K562 (cell line): Measurements from ENCODE around the gene NOS1. TPM values are rescaled to one million over a fixed set of nuclear protein-coding genes. Genes with fewer than 3 reads are reported as not detected.
A peak's percentile ranks its signal among the peaks of the same experiment; 100 is the strongest.

ENCODE experiments used
- ATAC-seq: fragments of 200-7000 bp; cut with Tn5 transposase; 3 replicates; pipeline ENCODE4 v1.9.1; 2020; ENCODE audit warnings: moderate library complexity
- BruUV-seq: library from RNA; stranded (reverse); fragments of 400-500 nt; replicated peaks from 2 replicates; lab custom pipeline; 2021; lab: Mats Ljungman, UMichigan
- CTCF ChIA-PET: fragments of 300-600 bp; formaldehyde crosslinking; extraction: SDS; loops from one replicate; lab custom pipeline; 2021; ENCODE audit warnings: low intra/inter-chr PET ratio; lab: Yijun Ruan, JAX
- POLR2A ChIA-PET: fragments of 300-600, 350-650 bp; sonication (Branson Sonifier 250); formaldehyde crosslinking; extraction: SDS; loops from one replicate; lab custom pipeline; 2021; ENCODE audit warnings: antibody characterized with exemption, inconsistent platforms; lab: Yijun Ruan, JAX
- DNase-seq, 4 experiments: peaks; one replicate each; pipeline versions ENCODE4 v3.0.0 to v3.0.0-alpha.2; 2011 to 2018; ENCODE audit warnings: low spot score in 3 of 4, mixed read lengths in 3 of 4; ENCODE audit errors: extremely low read depth in 1 of 4
- FAIRE-seq: peaks from 2 replicates; lab custom pipeline; 2011; peaks lifted over from hg19 to GRCh38; lab: Jason Lieb, UNC
- H2AFZ ChIP-seq: 2 replicates; pipeline ENCODE4 v1.6.0; 2011; ENCODE audit warnings: low read depth, low read length, control low read depth, inconsistent platforms
- H3K27ac ChIP-seq: fragments of 200-600 bp; 3 replicates; pipeline ENCODE4 v1.8.0; 2011; ENCODE audit warnings: low read depth, mild to moderate bottlenecking, control low read depth, inconsistent platforms, low read length, moderate library complexity, mixed read lengths; ENCODE audit errors: extremely low read depth
- H3K27me3 ChIP-seq, 2 experiments: fragments of 300-600 bp in 1 of 2; 2 replicates in 1 of 2; 3 replicates in 1 of 2; pipeline versions ENCODE4 v1.6.0 to v1.8.0; 2011; ENCODE audit warnings: inconsistent platforms in 2 of 2, low read length in 2 of 2, mild to moderate bottlenecking in 1 of 2, mixed read lengths in 1 of 2, moderate library complexity in 1 of 2; ENCODE audit not compliant: control insufficient read depth in 2 of 2, insufficient read depth in 2 of 2
- H3K36me3 ChIP-seq: fragments of 300-600 bp; 3 replicates; pipeline ENCODE4 v1.8.0; 2011; ENCODE audit warnings: mild to moderate bottlenecking, low read length, inconsistent platforms; ENCODE audit not compliant: control insufficient read depth, insufficient read depth
- H3K4me1 ChIP-seq, 2 experiments: fragments of 200-600 bp in 1 of 2; replicated peaks in 1 of 2; 2 replicates in 1 of 2; 3 replicates in 1 of 2; pipeline versions ENCODE4 v1.5.1 to v1.8.0; 2011; ENCODE audit warnings: inconsistent platforms in 2 of 2, low read length in 2 of 2, mild to moderate bottlenecking in 1 of 2, mixed read lengths in 1 of 2, moderate library complexity in 1 of 2; ENCODE audit not compliant: control insufficient read depth in 2 of 2, insufficient read depth in 2 of 2
- H3K4me2 ChIP-seq: 2 replicates; pipeline ENCODE4 v1.6.1; 2011; ENCODE audit warnings: low read length, control low read depth, inconsistent platforms, mixed read lengths; ENCODE audit not compliant: insufficient read depth
- H3K4me3 ChIP-seq: fragments of 200-600 bp; sonication (generic), shearing (Covaris generic); 2 replicates; pipeline ENCODE4 v1.5.1; 2016; ENCODE audit warnings: control low read depth, inconsistent platforms
- H3K79me2 ChIP-seq: fragments of 200-600 bp; 3 replicates; pipeline ENCODE4 v1.8.0; 2011; ENCODE audit warnings: low read length, inconsistent platforms; ENCODE audit not compliant: control insufficient read depth, insufficient read depth
- H3K9ac ChIP-seq, 2 experiments: 2 replicates each; pipeline versions ENCODE4 v1.6.0 to v1.6.1; 2011; ENCODE audit warnings: low read depth in 2 of 2, low read length in 2 of 2, control low read depth in 1 of 2, inconsistent platforms in 1 of 2, mild to moderate bottlenecking in 1 of 2, mixed read lengths in 1 of 2; ENCODE audit not compliant: insufficient read depth in 1 of 2
- H3K9me1 ChIP-seq: one replicate; pipeline ENCODE4 v1.6.0; 2011; ENCODE audit warnings: inconsistent platforms, mild to moderate bottlenecking, low read length, moderate library complexity; ENCODE audit not compliant: control insufficient read depth, insufficient read depth
- H3K9me3 ChIP-seq: replicated peaks from 2 replicates; pipeline ENCODE4 v1.5.1; 2011; ENCODE audit warnings: low read depth, low read length, inconsistent platforms; ENCODE audit not compliant: control insufficient read depth, insufficient read depth
- H4K20me1 ChIP-seq: replicated peaks from 2 replicates; pipeline ENCODE4 v1.6.1; 2011; ENCODE audit warnings: low read length, inconsistent platforms, mixed read lengths; ENCODE audit not compliant: control insufficient read depth, insufficient read depth
- CCAR2 ChIP-seq: fragments of 200-400 bp; formaldehyde crosslinking; IDR thresholded peaks from 2 replicates; pipeline ENCODE4 v1.6.1; 2017; ENCODE audit warnings: mild to moderate bottlenecking, low read depth, low read length
- FOXM1 ChIP-seq, 2 experiments: fragments of 450-650 bp in 1 of 2; sonication (generic) in 1 of 2; formaldehyde crosslinking in 1 of 2; IDR thresholded peaks; 2 replicates each; pipeline versions ENCODE4 v1.6.1 to v1.9.0; 2017 to 2022; ENCODE audit warnings: low read depth in 2 of 2, mild to moderate bottlenecking in 2 of 2, missing genetic modification reagents in 1 of 2, moderate library complexity in 1 of 2
- JUND ChIP-seq, 2 experiments: IDR thresholded peaks; 2 replicates in 1 of 2; 3 replicates in 1 of 2; pipeline ENCODE4 v1.6.1; 2011; ENCODE audit warnings: borderline replicate concordance in 2 of 2, low read depth in 2 of 2, low read length in 2 of 2, improper control_type of control experiment in 1 of 2, missing biosample characterization in 1 of 2, missing genetic modification characterization in 1 of 2, missing genetic modification reagents in 1 of 2
- MEF2D ChIP-seq: conservative IDR thresholded peaks from 2 replicates; pipeline ENCODE4 v1.6.1; 2016; ENCODE audit warnings: low read depth, missing genetic modification characterization, missing compliant biosample characterization
- MEIS2 ChIP-seq: fragments of 450-650 bp; IDR thresholded peaks from 2 replicates; pipeline ENCODE4 v1.6.1; 2014; ENCODE audit warnings: mild to moderate bottlenecking; ENCODE audit not compliant: partially characterized antibody
- NFYB ChIP-seq: IDR thresholded peaks from 2 replicates; pipeline ENCODE4 v1.6.1; 2011; ENCODE audit warnings: mild to moderate bottlenecking, moderate library complexity; ENCODE audit not compliant: insufficient read length; ENCODE audit errors: extremely low read depth
- PRMT5 ChIP-seq: sonication (generic); formaldehyde crosslinking; IDR thresholded peaks from 2 replicates; pipeline ENCODE4 v1.5.0; 2020; ENCODE audit warnings: missing genetic modification reagents
- RB1 ChIP-seq: fragments of 450-650 bp; IDR thresholded peaks from 2 replicates; pipeline ENCODE4 v1.6.1; 2017; ENCODE audit warnings: low read depth, mild to moderate bottlenecking
- RCOR1 ChIP-seq, 2 experiments: IDR thresholded peaks; 2 replicates each; pipeline ENCODE4 v1.6.1; 2012; ENCODE audit warnings: low read depth in 2 of 2, low read length in 2 of 2, borderline replicate concordance in 1 of 2, improper control_type of control experiment in 1 of 2
- ZC3H4 ChIP-seq: sonication (generic); formaldehyde crosslinking; IDR thresholded peaks from 2 replicates; pipeline ENCODE4 v1.9.0; 2021; ENCODE audit warnings: missing genetic modification reagents, borderline replicate concordance
- ZC3H8 ChIP-seq: fragments of 450-650 bp; IDR thresholded peaks from 2 replicates; pipeline ENCODE4 v1.6.1; 2017
- ZNF699 ChIP-seq: fragments of 250-450 bp; sonication (Bioruptor Pico); IDR thresholded peaks from 2 replicates; pipeline ENCODE4 v1.8.0; 2021; ENCODE audit warnings: mild to moderate bottlenecking, moderate library complexity; ENCODE audit not compliant: insufficient replicate concordance
- WGBS: fragments of 100-300 bp; shearing (Covaris generic); methylation state at CpG from one replicate; pipeline ENCODE4 v1.1.6; 2016; ENCODE audit warnings: low coverage, mixed read lengths; ENCODE audit not compliant: insufficient coverage; ENCODE audit errors: missing lambda C conversion rate; 5-methylcytosine and 5-hydroxymethylcytosine counted together
- in situ Hi-C: fragments of 300-500 bp; cut with MboI; formaldehyde crosslinking; loops from 4 replicates; pipeline ENCODE4 v1.15.0; 2018; ENCODE audit warnings: inconsistent platforms, mixed read lengths
- intact Hi-C: fragments of 100-400 bp; cut with micrococcal nuclease; formaldehyde crosslinking; loops from 2 replicates; pipeline ENCODE4 v1.14.2; 2022
- polyA plus RNA-seq, 8 experiments: library from polyadenylated mRNA; depleted of rRNA in 4 of 8; stranded (reverse) in 5 of 8; unstranded in 3 of 8; fragments of >200 nt; fragmentation: Nextera tagmentation in 2 of 8; fragmentation: Illumina TruSeq in 1 of 8; extraction: Ambion mirVana in 2 of 8; extraction: Trizol in 1 of 8; gene quantifications; 2 replicates each; pipeline versions ENCODE4 v1.2.1 to v1.2.3, GENCODE V29; 2011 to 2014; ENCODE audit warnings: inconsistent platforms in 1 of 8, missing spikeins in 1 of 8
- total RNA-seq, 7 experiments: library from RNA; depleted of rRNA in 6 of 7; stranded (reverse); fragments of >200 nt in 6 of 7; fragmentation: Illumina TruSeq in 2 of 7; extraction: Trizol in 2 of 7; gene quantifications; 2 replicates each; pipeline versions ENCODE4 v1.2.1 to v1.2.3, GENCODE V29; 2011 to 2021; ENCODE audit warnings: low replicate concordance in 1 of 7
- TF ChIP-seq, protein P1 (sequence below): fragments of 450-650 bp; formaldehyde crosslinking; IDR thresholded peaks from 2 replicates; pipeline ENCODE4 v1.4.0; 2020; ENCODE audit warnings: mild to moderate bottlenecking, mixed read lengths
- TF ChIP-seq, protein P2 (sequence below), 3 experiments: IDR thresholded peaks in 2 of 3; conservative IDR thresholded peaks in 1 of 3; 2 replicates each; pipeline ENCODE4 v1.5.1; 2011 to 2012; ENCODE audit warnings: low read length in 3 of 3, mild to moderate bottlenecking in 3 of 3, control low read depth in 2 of 3, improper control_type of control experiment in 1 of 3, inconsistent platforms in 1 of 3, low read depth in 1 of 3, mixed read lengths in 1 of 3, moderate library complexity in 1 of 3; ENCODE audit not compliant: insufficient read depth in 2 of 3
- TF ChIP-seq, protein P3 (sequence below), 2 experiments: fragments of 450-650 bp in 1 of 2; sonication (generic) in 1 of 2; formaldehyde crosslinking in 1 of 2; IDR thresholded peaks in 1 of 2; conservative IDR thresholded peaks in 1 of 2; 2 replicates each; pipeline versions ENCODE4 v1.6.1 to v1.8.1; 2016 to 2023; ENCODE audit warnings: mild to moderate bottlenecking in 2 of 2, moderate library complexity in 2 of 2, inconsistent platforms in 1 of 2, missing genetic modification reagents in 1 of 2

The NOS1 gene
- total and polyA plus RNA-seq, 9 of the 15 experiments (the other 6 are each of a cell fraction or from before 2014, with no cell fraction given): not detected

DNA sequence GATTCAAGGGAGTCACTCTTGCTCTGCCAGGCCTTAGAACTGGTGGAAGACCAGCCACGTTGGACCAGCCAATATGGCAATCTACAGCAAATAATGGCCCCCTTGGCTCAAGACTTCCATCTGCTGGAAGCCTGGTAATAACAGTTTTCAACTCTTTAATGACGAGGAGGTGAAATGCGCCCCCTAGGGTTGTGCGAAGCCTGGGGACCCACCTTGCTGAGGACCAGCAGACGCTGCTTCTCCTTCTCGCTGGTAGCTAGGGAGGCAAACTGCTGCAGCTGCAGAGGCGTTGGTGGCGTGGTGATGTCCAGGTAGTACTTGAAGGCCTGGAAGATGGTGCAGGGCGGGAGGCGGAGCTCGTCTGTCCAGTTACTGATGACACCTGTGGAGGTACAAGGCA is 129.7 kb downstream of the NOS1 start (continued):
- TF ChIP-seq, protein P1, sequence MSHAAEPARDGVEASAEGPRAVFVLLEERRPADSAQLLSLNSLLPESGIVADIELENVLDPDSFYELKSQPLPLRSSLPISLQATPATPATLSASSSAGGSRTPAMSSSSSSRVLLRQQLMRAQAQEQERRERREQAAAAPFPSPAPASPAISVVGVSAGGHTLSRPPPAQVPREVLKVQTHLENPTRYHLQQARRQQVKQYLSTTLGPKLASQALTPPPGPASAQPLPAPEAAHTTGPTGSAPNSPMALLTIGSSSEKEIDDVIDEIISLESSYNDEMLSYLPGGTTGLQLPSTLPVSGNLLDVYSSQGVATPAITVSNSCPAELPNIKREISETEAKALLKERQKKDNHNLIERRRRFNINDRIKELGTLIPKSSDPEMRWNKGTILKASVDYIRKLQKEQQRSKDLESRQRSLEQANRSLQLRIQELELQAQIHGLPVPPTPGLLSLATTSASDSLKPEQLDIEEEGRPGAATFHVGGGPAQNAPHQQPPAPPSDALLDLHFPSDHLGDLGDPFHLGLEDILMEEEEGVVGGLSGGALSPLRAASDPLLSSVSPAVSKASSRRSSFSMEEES (CRISPR knock-in tag): no peak
- TF ChIP-seq ZC3H4 (CRISPR knock-in tag) (no peak), PRMT5 (CRISPR knock-in tag) (no peak), MEIS2 (no peak), MEF2D (tag) (no peak), FOXM1 (IDR thresholded peaks at IDR 0.05; ENCODE audit: low read depth) (no peak), FOXM1 (CRISPR knock-in tag; IDR thresholded peaks at IDR 0.05; ENCODE audit: low read depth) (no peak)
- TF ChIP-seq, protein P2, sequence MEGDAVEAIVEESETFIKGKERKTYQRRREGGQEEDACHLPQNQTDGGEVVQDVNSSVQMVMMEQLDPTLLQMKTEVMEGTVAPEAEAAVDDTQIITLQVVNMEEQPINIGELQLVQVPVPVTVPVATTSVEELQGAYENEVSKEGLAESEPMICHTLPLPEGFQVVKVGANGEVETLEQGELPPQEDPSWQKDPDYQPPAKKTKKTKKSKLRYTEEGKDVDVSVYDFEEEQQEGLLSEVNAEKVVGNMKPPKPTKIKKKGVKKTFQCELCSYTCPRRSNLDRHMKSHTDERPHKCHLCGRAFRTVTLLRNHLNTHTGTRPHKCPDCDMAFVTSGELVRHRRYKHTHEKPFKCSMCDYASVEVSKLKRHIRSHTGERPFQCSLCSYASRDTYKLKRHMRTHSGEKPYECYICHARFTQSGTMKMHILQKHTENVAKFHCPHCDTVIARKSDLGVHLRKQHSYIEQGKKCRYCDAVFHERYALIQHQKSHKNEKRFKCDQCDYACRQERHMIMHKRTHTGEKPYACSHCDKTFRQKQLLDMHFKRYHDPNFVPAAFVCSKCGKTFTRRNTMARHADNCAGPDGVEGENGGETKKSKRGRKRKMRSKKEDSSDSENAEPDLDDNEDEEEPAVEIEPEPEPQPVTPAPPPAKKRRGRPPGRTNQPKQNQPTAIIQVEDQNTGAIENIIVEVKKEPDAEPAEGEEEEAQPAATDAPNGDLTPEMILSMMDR (IDR thresholded peaks at IDR 0.05 in 2 of 3, conservative IDR thresholded peaks at IDR 0.05 in 1 of 3; ENCODE audit: insufficient read depth in 2 of 3, low read depth in 1 of 3, low read length in 3 of 3): peak; percentile 67 to 97 (median 73)

DNA sequence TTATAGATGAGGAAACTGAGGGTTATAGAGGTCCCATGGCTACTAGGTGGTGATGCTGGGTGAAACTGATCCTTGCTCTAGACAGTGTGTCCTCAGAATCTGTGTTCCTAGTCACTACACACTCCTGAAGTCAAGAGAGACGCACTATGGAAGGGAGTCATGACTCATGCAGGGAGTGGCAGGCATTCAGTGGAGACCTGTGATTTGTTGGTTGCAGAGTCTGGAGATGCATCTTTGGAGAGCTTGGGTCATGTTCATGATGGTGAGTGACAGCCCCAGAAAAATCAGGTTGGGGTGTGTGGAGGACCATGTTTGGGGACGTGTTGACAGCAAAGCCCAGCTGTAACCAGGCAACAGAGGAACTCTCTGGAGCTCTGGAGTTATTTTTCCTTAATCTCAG is 133.2 kb downstream of the NOS1 start:
- intact Hi-C loops: no loop called here
- Histone ChIP-seq H4K20me1 (no peaks in the 10 kb centered on the region), H3K27ac (no peak overlapping the region), H3K9ac (no peak overlapping the region), H3K4me2 (no peak overlapping the region), H3K4me1 (no peaks in the 10 kb centered on the region), H2AFZ (no peak overlapping the region), H3K79me2 (no peaks in the 10 kb centered on the region), H3K9me3 (no peaks in the 10 kb centered on the region), H3K36me3 (no peaks in the 10 kb centered on the region), H3K9me1 (no peaks in the 10 kb centered on the region), H3K27me3 (peaks cover 12 to 36% of the 10 kb centered on the region in 2 experiments; a peak in 4 of 5 replicates), H3K4me3 (no peak overlapping the region)
- WGBS: 0% methylated on average over 2 of the region's 2 CpGs
- DNase-seq: no peak
- ChIA-PET POLR2A (no interaction called here), CTCF (no interaction called here)
- 0 out of 3 replicates have a peak, but pooled peaks have one; percentile 36 for ATAC-seq
- no peak for FAIRE-seq
- in situ Hi-C loops: no loop called here
- BruUV-seq: no TSS peak
- TF ChIP-seq CCAR2: no peak
- TF ChIP-seq RCOR1 (IDR thresholded peaks at IDR 0.05; ENCODE audit: borderline replicate concordance in 1 of 2, low read depth in 2 of 2, low read length in 2 of 2): peak in 1 of 2 experiments; percentile 52; a peak in 1 of 4 replicates
- TF ChIP-seq ZC3H8: no peak
- TF ChIP-seq, protein P3, sequence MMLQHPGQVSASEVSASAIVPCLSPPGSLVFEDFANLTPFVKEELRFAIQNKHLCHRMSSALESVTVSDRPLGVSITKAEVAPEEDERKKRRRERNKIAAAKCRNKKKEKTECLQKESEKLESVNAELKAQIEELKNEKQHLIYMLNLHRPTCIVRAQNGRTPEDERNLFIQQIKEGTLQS (IDR thresholded peaks at IDR 0.05): peak; percentile 44; the same call in 1 of the 2 replicates
- TF ChIP-seq, protein P3 (CRISPR knock-in tag; conservative IDR thresholded peaks at IDR 0.05): no peak
- no peak for TF ChIP-seq RB1
- TF ChIP-seq JUND (IDR thresholded peaks at IDR 0.05; ENCODE audit: borderline replicate concordance, low read depth, low read length): peak; percentile 57
- TF ChIP-seq JUND (tag; IDR thresholded peaks at IDR 0.05; ENCODE audit: borderline replicate concordance, low read depth, low read length): peak; percentile 50; the same call in 1 of the 3 replicates
- TF ChIP-seq NFYB: no peak
- TF ChIP-seq ZNF699 (CRISPR knock-in tag): no peak
